Measurements from ENCODE around the gene GPX5.
"Not testable (repeated sequence)": the region's sequence is repeated elsewhere in the genome, so short reads cannot be mapped to it uniquely, and the experiment has no call there.

Gene GPX5, protein sequence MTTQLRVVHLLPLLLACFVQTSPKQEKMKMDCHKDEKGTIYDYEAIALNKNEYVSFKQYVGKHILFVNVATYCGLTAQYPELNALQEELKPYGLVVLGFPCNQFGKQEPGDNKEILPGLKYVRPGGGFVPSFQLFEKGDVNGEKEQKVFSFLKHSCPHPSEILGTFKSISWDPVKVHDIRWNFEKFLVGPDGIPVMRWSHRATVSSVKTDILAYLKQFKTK

DNA sequence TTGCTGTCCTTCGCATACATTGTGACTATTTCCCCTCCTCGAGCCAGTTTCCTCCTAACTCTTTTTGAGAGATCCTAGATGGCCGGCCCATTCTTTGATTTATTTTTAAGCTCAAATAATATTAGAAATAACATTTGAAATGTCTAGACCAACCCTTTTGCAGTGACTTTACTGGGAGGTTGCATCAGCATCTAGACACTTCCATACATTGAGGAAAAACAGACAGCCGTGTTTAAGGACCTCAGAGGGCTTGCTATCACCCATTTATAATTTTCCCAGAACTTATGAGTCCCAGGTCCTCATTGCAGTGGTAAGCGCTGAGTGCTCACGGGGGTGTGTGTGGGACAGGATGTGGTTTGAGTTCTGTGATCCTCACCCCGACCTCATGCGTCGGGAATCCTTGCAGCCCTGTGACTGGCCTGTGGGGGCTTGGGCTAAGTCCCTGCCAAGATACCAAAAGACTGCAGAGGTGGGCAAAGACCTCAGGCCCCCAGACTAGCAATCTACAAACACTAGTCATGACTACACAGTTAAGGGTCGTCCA lies at the start of gene GPX5:
Gene GPX5 (plus strand): TSS at position 386 of the 544 bp plus-strand sequence. CDS start 133 bp downstream, at position 519.
- DNase-seq (ENCODE audit: low read depth), result no peak

DNA sequence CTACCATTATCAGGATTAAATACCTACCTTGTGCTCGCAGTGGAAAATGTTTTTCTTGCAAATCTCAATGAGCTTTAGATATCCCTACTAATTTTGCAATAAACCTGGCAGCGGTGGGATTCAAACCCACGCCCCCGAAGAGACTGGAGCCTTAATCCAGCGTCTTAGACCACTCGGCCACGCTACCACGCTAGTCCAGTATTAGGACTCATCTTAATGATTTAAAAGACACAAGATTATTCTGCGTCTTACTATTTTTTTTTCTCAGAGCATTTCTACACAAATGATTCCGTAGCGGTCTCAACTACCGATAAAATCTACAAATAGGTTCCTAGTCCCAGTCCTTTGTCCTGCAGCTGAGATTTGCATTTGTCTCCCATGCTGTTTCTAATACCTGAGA lies 47.2 kb upstream of the GPX5 start:
- DNase-seq (ENCODE audit: low read depth), result no peak

DNA sequence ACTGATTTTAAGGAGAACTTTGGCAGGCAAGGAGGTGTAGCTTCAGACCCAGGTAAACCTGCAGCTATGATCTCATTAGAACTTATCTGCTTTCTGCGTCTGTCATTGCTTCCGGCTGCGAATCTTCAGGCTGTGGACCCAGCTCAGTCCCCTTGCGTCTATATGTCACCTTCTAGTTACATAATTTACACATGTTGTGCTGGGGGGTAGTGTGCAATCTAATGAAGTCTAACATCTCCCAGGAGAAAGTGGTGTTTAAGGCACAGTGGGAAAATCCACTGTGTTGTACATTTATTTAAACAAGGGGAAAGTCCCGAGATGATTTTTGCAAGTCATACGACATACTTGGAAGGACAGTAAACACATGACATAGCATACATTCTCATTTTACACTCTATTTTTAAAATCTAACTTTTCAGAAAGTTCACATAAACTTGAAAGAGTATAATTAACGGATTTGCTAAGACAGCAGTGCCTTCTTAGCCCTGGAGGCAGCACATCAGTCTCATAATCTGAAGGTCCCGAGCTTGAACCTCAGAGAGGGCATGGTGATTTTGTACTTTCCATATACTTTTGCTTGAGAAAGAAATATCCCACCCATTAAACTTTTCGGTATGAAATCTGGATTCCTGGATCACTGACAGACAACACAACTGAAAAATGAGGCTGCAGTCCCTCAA lies 45.3 kb upstream of the GPX5 start:
- no peak for DNase-seq (ENCODE audit: low read depth)

DNA sequence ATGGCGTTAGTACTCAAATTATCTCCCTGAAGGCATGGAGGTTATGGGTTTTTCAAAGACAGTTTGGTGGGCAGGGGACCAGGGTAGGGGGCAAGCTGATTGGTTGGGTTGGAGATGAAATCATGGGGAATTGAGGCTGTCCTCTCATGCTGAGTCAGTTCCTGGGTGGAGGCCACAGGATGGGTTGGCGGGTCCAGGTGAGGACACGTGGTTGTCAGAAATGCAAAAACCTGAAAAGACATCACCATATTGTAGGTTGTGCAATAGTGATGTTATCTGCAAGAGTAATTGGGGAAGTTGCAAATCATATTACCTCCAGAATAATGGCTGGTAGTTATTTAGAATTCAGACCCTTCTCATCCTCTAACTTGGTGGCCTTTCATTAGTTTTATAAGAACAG lies 40.2 kb upstream of the GPX5 start:
- no peak for DNase-seq (ENCODE audit: low read depth)

DNA sequence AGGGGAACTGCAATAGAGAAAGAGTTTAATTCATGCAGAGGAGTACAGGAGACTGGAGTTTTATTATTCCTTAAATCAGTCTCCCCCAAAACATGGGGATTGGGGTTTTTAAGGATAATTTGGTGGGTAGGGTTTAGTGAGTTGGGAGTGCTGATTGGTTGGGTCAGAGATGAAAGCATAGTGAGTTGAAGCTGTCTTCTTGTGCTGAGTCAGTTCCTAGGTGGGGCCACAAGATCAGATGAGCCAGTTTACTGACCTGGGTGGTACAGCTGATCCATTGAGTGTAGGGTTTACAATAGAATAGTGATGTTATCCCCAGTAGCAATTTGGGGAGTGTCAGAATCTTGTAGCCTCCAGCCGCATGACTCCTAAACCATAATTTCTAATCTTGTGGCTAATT lies 39.1 kb upstream of the GPX5 start:
- no peak for DNase-seq (ENCODE audit: low read depth)

DNA sequence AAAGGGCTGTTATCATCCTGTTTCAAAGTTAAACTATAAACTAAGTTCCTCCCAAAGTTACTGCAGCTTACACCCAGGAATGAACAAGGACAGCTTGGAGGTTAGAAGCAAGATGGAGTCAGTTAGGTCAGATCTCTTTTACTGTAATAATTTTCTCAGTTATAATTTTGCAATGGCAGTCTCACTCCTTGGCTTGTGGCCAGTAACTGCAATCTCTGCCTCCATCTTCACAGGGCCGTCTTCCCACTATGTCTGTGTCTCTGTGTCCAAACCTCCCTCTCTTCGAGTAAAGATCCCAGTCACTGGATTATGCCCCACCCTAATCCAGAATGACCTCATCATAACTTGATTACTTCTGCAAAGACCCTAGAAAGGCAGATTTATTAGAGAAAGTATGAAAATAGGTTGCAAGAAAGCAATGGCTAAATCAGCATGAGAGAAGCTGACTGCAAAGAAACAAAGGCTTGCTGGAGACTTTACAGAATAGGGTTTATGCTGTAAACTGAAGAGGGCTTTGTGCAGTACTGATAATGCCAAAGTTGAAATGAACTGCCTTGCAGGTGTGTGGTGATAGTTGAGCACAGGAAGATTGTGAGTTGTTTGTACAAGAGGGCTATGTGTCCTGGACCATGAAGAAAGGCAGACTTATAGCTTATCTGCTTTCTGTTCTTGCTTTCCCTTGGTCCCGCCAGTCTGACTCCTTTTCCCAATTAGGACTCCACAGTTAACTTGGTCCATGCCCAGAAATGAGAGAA lies 38.5 kb upstream of the GPX5 start:
- DNase-seq (ENCODE audit: low read depth), result no peak

DNA sequence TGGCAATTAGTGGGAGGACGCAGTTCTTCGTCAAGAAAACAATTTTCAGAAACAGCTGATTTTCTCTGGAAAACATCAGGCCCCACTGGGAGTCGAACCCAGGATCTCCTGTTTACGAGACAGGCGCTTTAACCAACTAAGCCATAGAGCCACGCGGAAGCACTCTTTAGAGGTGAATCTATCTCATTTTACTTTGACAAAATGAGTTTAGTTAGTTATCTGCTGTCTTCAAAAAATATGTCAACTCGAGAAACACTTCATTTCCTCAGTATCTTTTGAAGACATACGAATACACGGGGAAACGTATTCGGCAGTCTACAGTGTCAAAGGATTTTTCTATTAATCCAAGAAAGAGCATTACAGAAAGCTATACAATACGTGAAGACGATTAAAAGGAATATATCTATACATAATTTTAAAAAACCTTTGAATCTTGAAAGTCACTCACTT lies 36.7 kb upstream of the GPX5 start:
- DNase-seq (ENCODE audit: low read depth), result peak; percentile 26

DNA sequence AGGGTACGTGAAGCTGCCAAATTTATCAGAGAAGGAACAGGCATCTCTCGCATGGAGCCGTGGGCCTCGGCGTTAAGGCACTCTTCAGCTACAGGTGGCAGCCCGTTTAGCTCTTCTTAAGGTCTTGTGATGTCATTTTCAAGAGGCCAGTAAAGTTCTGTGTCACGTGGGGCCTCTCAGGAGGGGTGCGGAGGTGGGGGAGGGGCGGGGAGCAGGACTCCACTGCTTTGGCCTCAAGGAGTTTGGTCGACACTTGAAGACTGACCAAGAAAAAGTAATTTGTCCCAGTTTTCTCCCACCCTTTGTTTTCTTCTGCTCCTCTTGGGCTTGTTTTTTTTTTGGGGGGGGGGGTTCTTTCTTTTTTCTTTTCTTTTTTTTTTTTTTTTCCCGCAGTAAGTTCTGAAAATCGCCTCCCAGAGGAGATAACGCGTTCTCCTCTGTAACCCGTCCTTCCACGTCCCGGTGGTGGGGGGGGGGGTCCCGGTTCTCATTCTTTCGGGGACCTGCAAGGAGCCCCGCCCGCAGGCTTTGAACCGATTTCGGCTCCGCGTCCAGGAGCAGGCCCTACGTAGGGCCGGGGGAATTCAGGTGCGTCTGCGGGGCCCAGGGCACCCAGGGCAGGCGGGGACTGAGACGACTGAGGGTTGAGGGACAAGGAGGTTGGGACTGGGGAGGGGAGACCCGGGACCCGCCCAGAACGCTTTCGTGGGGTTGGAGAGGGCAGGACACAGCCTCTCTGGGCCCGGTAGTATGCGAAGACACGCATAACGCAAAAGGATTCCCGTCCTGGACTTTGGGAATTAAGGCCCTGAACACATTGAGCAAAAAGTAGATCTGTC lies 36.1 kb upstream of the GPX5 start:
- no peak for DNase-seq (ENCODE audit: low read depth)

DNA sequence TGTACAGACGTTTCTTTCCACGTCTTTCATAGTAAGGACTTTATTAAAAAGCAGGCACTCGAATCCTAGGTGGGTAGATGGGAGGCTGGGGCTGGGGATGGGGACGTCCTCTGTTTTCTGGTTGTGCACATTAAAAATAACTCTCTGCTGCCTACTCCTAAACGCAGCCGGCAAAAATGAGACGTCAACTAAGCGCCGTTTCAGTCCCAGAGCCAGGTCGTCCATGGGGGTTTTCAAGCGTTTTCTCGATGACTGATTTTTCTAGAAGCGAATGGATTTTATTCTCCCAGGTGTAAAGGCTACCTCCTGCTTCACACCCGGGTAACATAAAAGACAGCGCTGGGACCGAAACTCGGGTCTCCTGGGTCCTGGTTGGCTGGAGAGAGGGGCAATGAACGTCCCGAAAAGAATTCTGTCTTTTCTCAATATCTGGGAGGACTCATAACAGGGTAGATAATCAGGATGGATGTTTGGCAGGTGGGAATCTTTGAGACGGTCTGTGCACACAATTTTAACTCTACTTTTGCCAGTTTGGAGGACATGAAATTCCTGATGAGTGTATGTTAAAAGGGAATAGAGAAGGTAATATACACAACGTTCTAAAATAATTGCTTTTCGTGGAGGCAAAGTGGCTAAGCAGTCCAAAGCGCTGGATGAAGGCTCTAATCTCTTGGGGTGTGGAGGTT lies 35.3 kb upstream of the GPX5 start:
- DNase-seq (ENCODE audit: low read depth), result no peak

DNA sequence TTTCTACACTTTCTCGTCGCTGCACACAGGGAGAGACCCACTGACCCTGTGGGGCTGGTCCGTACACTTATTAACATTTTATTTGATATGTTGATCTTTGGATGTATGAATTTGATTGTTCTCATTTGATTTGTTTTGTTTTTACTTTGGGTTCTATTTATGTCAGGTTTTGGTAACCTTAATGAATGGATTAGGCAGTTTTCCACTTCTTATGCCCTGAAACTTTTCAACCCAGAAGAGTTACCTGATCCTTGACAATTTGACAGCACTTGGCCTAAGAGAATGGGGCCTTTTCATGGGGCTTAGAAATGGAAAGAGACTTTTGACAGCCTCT lies 33.7 kb upstream of the GPX5 start:
- no peak for DNase-seq (ENCODE audit: low read depth)

DNA sequence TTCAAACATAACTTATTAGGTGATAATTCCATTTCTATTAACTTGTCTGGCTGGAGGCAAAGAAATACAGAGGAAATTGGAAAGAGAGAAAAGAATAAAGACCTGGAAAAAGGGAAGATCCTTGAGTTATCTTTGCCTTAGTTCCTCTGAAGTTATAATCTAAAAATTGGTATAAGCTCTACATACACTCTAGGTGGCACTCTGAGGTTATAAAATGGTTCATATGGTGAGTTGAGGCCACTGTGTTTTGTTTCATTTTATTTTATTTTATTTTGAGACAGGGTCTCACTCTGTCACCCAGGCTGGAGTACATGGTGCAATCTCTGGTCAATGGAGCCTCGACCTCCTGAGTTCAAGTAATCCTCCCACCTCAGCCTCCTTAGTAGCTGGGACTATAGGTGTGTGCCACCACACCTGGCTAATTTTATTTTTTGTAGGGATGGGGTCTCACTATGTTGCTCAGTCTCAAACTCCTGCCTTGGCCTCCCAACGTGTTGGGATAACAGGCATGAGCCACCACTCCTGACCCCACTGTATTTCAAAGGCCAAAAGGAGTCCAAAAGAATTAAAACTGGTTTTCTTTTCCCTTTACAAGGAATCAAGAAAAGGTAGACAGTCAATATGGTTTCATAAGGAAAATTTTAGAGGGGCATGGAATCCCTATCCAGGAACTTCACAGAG lies 29.4 kb upstream of the GPX5 start:
- DNase-seq (ENCODE audit: low read depth), result no peak

DNA sequence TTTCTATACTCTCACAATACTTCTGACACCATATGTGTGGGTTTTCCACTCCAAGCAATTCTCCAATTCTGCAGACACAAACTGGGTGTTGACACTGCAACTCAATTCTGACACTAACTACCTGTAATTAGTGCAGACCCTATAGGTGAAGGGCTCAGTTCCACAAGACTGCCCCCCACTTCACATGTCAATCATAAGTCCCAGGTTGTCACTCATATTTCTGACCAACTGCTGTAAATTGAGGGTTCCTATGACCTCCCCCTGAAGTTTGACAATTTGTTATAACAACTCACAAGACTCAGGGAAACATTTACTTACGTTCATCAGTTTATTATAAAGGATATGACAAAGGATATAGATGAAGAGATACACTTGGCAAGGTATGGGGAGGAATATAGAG lies 28.4 kb upstream of the GPX5 start:
- no peak for DNase-seq (ENCODE audit: low read depth)

DNA sequence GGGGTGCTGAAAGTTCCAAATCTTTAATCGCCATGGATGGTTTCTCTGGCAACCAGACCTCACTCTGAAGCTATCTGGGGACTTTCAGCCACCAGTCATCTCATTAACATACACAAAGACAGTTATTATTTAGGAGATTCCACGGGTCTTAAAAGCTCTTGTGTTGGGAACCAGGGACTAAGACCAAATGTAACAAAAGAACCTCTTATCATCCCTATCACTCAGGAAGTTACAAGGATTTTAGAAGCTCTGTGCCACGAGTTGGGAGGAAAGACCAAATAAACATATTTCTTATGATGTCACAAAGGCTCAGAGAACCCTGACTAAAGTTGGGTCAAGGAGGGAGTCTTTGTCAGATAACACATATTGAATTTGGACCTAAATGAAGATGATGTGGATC lies 27.8 kb upstream of the GPX5 start:
- DNase-seq (ENCODE audit: low read depth), result no peak

DNA sequence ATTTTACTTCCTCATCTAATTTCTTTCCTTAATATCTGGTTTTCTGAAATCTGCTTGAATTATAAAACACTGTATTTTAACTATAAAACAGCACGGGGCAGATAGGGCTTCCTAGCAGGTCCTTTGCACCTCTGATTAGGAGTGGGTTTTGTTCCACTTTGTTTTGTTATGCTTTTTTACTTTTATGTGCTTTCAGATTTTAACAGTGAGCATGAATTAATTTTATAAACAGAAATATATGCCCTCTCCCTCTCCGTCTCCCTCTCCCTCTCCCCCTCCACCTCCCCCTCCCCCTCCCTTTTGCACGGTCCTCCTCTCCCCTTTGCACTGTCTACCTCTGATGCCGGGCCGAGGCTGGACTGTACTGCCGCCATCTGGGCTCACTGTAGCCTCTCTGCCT lies 24.4 kb upstream of the GPX5 start:
- no peak for DNase-seq (ENCODE audit: low read depth)

DNA sequence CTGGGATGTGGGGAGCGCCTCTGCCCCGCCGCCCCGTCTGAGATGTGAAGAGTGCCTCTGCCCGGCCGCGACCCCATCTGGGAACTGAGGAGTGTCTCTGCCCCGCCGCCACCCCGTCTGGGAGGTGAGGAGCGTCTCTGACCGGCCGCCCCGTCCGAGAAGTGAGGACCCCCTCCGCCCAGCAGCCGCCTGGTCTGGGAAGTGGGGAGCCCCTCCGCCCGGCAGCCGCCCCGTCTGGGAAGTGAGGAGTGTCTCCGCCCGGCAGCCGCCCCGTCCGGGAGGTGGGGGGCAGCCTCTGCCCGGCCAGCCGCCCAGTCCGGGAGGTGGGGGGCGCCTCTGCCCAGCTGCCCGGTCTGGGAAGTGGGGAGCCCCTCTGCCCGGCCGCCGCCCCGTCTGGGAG lies 23.5 kb upstream of the GPX5 start:
- not testable (repeated sequence) for DNase-seq (ENCODE audit: low read depth)

DNA sequence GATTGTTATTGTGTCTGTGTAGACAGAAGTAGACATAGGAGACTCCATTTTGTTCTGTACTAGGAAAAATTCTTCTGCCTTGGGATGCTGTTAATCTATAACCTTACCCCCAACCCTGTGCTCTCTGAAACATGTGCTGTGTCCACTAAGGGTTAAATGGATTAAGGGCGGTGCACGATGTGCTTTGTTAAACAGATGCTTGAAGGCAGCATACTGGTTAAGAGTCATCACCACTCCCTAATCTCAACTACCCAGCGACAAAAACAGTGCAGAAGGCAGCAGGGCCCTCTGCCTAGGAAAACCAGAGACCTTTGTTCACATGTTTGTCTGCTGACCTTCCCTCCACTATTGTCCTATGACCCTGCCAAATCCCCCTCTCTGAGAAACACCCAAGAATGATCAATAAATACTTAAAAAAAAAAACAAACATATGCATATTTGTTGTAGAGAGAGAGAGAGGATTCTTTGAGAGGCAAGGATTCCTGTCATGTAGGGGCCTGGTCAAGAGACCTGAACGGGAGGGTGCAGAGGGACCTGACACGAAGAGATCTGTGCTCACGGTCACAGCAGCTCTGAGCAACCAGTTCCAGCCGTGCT lies 22.9 kb upstream of the GPX5 start:
- DNase-seq (ENCODE audit: low read depth), result not testable (repeated sequence)

DNA sequence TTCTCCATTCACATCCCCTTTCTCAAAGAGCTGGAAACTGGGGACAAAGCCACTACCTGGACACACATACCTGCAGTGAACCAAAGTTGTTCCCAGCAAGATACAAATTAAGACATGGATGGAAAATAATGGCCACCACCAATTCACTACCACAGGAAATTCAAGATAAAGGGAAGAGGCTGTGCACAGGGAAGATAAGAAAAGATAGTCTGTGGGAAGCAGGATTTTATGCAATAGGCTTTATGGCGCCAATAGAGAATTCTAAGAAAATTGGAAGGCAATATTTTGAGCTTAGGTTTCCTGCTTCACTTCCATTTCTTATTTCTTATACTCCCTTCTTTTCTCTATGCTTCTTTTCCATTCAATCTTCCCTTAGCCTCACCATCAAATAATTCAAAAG lies 19.9 kb upstream of the GPX5 start:
- no peak for DNase-seq (ENCODE audit: low read depth)

DNA sequence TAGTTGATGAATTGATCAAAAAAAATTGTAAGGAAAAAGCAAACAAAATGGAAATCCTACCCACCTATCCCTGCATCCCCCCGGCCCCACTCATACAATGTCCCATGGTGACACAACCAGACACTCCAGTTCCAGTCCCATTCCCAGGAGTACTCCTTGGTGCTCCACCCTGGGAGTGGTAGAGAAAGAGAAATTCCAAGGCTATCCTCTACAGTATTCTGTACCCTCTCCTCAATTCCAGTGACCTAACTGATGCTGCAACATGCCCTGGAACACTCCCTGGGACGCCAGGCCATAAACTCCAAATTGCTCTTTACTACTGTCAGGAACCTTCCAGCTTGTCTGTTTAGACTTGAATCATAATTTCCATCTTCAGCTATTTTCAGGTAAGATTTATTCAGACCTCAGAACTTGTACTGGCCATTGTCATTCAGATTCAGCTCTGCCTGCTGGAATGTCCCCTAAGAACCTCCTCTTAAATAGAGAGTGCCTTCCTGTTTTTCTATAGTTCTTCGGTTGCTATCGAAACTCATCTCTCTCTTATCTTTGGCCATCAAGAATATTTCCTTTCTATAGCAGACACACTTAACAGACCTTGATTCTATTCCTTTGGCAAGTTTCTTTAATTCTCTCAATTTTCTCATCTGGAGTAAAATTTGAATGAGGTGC lies 18.7 kb upstream of the GPX5 start:
- no peak for DNase-seq (ENCODE audit: low read depth)

DNA sequence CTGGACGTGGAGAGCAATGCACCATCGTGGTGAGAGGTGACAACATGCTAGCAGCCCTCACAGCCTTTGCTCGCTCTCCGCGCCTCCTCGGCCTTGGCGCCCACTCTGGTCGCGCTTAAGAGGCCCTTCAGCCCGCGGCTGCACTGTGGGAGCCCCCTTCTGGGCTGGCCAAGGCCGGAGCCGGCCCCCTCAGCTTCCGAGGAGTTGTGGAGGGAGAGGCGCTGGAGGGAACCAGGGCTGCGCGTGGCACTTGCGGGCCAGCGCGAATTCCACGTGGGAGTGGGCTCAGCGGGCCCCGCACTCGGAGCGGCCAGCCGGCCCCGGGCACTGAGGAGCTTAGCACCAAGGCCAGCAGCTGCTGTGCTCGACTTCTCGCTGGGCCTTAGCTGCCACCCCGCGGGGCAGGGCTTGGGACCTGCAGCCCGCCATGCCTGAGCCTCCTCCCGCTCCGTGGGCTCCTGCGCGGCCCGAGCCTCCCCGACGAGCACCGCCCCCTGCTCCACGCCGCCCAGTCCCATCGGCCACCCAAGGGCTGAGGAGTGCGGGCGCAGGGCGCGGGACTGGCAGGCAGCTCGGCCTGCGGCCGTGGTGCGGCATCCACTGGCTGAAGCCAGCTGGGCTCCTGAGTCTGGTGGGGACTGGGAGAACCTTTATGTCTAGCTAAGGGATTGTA lies 13.9 kb upstream of the GPX5 start:
- DNase-seq (ENCODE audit: low read depth), result no peak
